Mesothelial cell of epicardium (in vitro differentiated cells): ENCODE results near the gene OR2T2. TPM values are rescaled to one million over a fixed set of nuclear protein-coding genes. Genes with fewer than 3 reads are reported as not detected.
"Not testable (repeated sequence)": the region's sequence is repeated elsewhere in the genome, so short reads cannot be mapped to it uniquely, and the experiment has no call there.

Source experiments
- DNase-seq, 2 experiments: peaks; one replicate each; pipeline ENCODE4 v3.0.0; 2021; ENCODE audit warnings: low spot score in 2 of 2; ENCODE audit not compliant: unreplicated experiment in 2 of 2
- H3K27ac Mint-ChIP-seq: 2 replicates; pipeline ENCODE4 v1.8.0; 2021; ENCODE audit warnings: mixed read lengths
- H3K27me3 Mint-ChIP-seq: 2 replicates; pipeline ENCODE4 v1.8.0; 2021; ENCODE audit warnings: low read depth, mixed read lengths
- H3K36me3 Mint-ChIP-seq: 2 replicates; pipeline ENCODE4 v1.8.0; 2021; ENCODE audit warnings: mixed read lengths
- H3K4me1 Mint-ChIP-seq: 2 replicates; pipeline ENCODE4 v1.8.0; 2021; ENCODE audit warnings: mixed read lengths
- H3K4me3 Mint-ChIP-seq: 2 replicates; pipeline ENCODE4 v1.8.0; 2021; ENCODE audit warnings: mild to moderate bottlenecking, moderate library complexity, mixed read lengths
- H3K9me3 Mint-ChIP-seq: 2 replicates; pipeline ENCODE4 v1.8.0; 2021; ENCODE audit warnings: mixed read lengths
- CTCF ChIP-seq: fragments of 200-600 bp; sonication (generic); IDR thresholded peaks from one replicate; pipeline ENCODE4 v1.5.0; 2021; ENCODE audit warnings: antibody characterized with exemption; ENCODE audit not compliant: unreplicated experiment
- total RNA-seq: library from RNA; stranded (reverse); gene quantifications from 3 replicates; pipeline ENCODE4 v1.2.1, GENCODE V29; 2021

The OR2T2 gene
- total RNA-seq, 1 donor from 2014 or later: not detected

- no peak for TF ChIP-seq CTCF
- H3K27ac Mint-ChIP-seq: no peak overlapping the region
- H3K4me1 Mint-ChIP-seq: no peaks in the 10 kb centered on the region
- no peak for DNase-seq
- peaks cover 64% of the 10 kb centered on the region for H3K9me3 Mint-ChIP-seq
- no peaks in the 10 kb centered on the region for H3K36me3 Mint-ChIP-seq
- H3K4me3 Mint-ChIP-seq: no peak overlapping the region
- H3K27me3 Mint-ChIP-seq: no peaks in the 10 kb centered on the region
These were observed 27.6 kb upstream of the OR2T2 start for GRCh38 chr1:248417854-248418253.

GRCh38 chr1:248421384-248421783 is 24.1 kb upstream of the OR2T2 start:
- no peak for DNase-seq

GRCh38 chr1:248427526-248428191 is 17.8 kb upstream of the OR2T2 start:
- H3K4me3 Mint-ChIP-seq, H3K27me3 Mint-ChIP-seq, H3K36me3 Mint-ChIP-seq, H3K4me1 Mint-ChIP-seq, H3K27ac Mint-ChIP-seq, DNase-seq: not testable (repeated sequence)
- H3K9me3 Mint-ChIP-seq: peaks cover 65% of the 10 kb centered on the region

More at GRCh38 chr1:248421384-248421783, 24.1 kb upstream of the OR2T2 start:
- Mint-ChIP-seq H3K27ac (no peak overlapping the region), H3K36me3 (no peaks in the 10 kb centered on the region), H3K27me3 (no peaks in the 10 kb centered on the region), H3K4me3 (no peak overlapping the region), H3K4me1 (no peaks in the 10 kb centered on the region), H3K9me3 (peaks cover 55% of the 10 kb centered on the region)
- TF ChIP-seq CTCF: no peak

- H3K27me3 Mint-ChIP-seq, H3K27ac Mint-ChIP-seq, DNase-seq, H3K4me1 Mint-ChIP-seq, H3K4me3 Mint-ChIP-seq, H3K36me3 Mint-ChIP-seq: not testable (repeated sequence)
- H3K9me3 Mint-ChIP-seq: peaks cover 61% of the 10 kb centered on the region
These were observed 17.3 kb upstream of the OR2T2 start for GRCh38 chr1:248428192-248428533.

GRCh38 chr1:248431683-248432082 is 13.8 kb upstream of the OR2T2 start:
- not testable (repeated sequence) for H3K4me1 Mint-ChIP-seq, H3K27ac Mint-ChIP-seq, H3K4me3 Mint-ChIP-seq, H3K36me3 Mint-ChIP-seq, H3K27me3 Mint-ChIP-seq, DNase-seq
- peaks cover 52% of the 10 kb centered on the region for H3K9me3 Mint-ChIP-seq

GRCh38 chr1:248432201-248432600 is 13.2 kb upstream of the OR2T2 start:
- peaks cover 48% of the 10 kb centered on the region for H3K9me3 Mint-ChIP-seq

GRCh38 chr1:248433811-248434415 is 11.5 kb upstream of the OR2T2 start:
- H3K27ac Mint-ChIP-seq, DNase-seq, H3K36me3 Mint-ChIP-seq, H3K27me3 Mint-ChIP-seq, H3K4me1 Mint-ChIP-seq, H3K4me3 Mint-ChIP-seq: not testable (repeated sequence)
- H3K9me3 Mint-ChIP-seq: peaks cover 45% of the 10 kb centered on the region

More at GRCh38 chr1:248432201-248432600, 13.2 kb upstream of the OR2T2 start:
- not testable (repeated sequence) for H3K4me1 Mint-ChIP-seq, H3K27me3 Mint-ChIP-seq, H3K27ac Mint-ChIP-seq, H3K4me3 Mint-ChIP-seq, DNase-seq, H3K36me3 Mint-ChIP-seq

GRCh38 chr1:248434913-248435312 is 10.5 kb upstream of the OR2T2 start:
- H3K4me1 Mint-ChIP-seq, H3K27me3 Mint-ChIP-seq, H3K36me3 Mint-ChIP-seq, DNase-seq, H3K4me3 Mint-ChIP-seq, H3K27ac Mint-ChIP-seq: not testable (repeated sequence)
- peaks cover 46% of the 10 kb centered on the region for H3K9me3 Mint-ChIP-seq

GRCh38 chr1:248436303-248436702 is 9.1 kb upstream of the OR2T2 start:
- not testable (repeated sequence) for H3K4me3 Mint-ChIP-seq, DNase-seq, H3K4me1 Mint-ChIP-seq, H3K36me3 Mint-ChIP-seq, H3K27ac Mint-ChIP-seq, H3K27me3 Mint-ChIP-seq
- H3K9me3 Mint-ChIP-seq: peaks cover 42% of the 10 kb centered on the region

- H3K36me3 Mint-ChIP-seq, H3K27ac Mint-ChIP-seq, H3K4me1 Mint-ChIP-seq, H3K27me3 Mint-ChIP-seq, DNase-seq, H3K4me3 Mint-ChIP-seq: not testable (repeated sequence)
- H3K9me3 Mint-ChIP-seq: peaks cover 38% of the 10 kb centered on the region
These were observed 6.8 kb upstream of the OR2T2 start for GRCh38 chr1:248438668-248439067.

- H3K36me3 Mint-ChIP-seq, H3K27me3 Mint-ChIP-seq, H3K27ac Mint-ChIP-seq, H3K4me1 Mint-ChIP-seq, DNase-seq, H3K4me3 Mint-ChIP-seq: not testable (repeated sequence)
- peaks cover 42% of the 10 kb centered on the region for H3K9me3 Mint-ChIP-seq
These were observed 6.2 kb upstream of the OR2T2 start for GRCh38 chr1:248439283-248439682.

- not testable (repeated sequence) for DNase-seq, H3K4me3 Mint-ChIP-seq, H3K27ac Mint-ChIP-seq, H3K4me1 Mint-ChIP-seq, H3K36me3 Mint-ChIP-seq, H3K27me3 Mint-ChIP-seq
- peaks cover 57% of the 10 kb centered on the region for H3K9me3 Mint-ChIP-seq
These were observed 2.7 kb upstream of the OR2T2 start for GRCh38 chr1:248442500-248443277.
